Hepatic stellate cell (primary cell): Measurements from ENCODE around the gene CXorf58.
"Not testable (repeated sequence)": the region's sequence is repeated elsewhere in the genome, so short reads cannot be mapped to it uniquely, and the experiment has no call there.

Experiments
- DNase-seq: peaks from one replicate; pipeline ENCODE4 v3.0.0; 2011; ENCODE audit warnings: low spot score

The CXorf58 gene

GRCh38 chrX:23952984-23953907 lies 45.4 kb downstream of the CXorf58 start:
- no peak for DNase-seq

- no peak for DNase-seq
Observed at GRCh38 chrX:23953908-23954269, 46.1 kb downstream of the CXorf58 start.

DNA sequence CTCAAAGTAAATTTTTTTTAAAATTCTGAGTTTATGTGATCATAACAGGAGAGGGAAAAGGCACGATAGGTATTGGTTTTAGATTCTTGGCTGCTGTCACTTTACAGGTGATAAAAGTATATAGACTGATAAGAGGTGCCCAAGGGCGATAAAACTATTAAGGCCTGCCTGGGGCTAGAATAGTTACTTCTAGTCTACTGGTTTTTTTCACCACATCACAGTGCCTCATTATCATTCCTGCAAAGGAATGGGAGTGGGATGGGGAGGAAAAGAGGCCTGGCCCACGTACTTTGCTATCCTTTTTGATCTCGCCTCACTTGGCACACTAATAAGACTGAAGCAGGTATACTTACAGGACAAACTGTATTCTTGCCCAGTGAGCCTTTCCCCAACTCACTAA lies 46.6 kb downstream of the CXorf58 start:
- DNase-seq: no peak

DNA sequence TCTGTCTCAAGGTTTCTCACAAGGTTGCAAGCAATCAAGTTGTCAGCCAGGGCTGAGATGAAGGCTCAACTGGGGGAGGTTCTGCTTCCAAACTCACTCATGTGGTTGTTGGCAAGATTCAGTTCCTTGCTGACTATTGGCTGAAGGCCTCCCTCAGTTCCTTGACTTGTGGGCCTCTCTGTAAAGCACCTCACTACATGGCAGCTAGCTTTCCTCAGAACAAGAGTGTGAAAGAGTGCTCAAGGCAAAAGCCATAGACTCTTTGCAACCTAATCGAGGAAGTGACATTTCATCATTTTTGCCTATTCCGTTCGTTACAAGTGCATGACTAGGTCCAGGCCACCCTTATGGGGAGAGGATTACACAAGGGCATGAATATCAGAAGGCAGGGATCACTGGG lies 52.0 kb downstream of the CXorf58 start:
- DNase-seq: no peak

DNA sequence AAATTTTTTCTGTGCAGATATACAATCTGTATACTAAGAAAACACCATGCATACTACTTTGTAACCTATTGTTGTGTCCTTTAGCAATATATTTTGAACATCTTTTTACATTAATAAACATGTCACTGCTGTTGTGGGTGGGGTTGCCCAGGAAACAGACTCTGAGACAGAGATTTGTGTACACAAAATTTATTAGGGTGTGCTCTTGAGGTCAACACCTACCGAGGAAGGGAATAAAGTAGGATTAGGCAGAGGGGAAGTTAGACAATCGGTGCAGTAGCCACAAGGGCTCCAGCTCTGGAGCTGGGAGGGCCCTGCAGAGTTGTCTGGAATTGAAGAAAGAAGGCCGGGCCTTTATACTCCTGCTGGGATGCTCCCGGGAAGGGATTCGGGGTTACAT lies 56.4 kb downstream of the CXorf58 start:
- DNase-seq: no peak

DNA sequence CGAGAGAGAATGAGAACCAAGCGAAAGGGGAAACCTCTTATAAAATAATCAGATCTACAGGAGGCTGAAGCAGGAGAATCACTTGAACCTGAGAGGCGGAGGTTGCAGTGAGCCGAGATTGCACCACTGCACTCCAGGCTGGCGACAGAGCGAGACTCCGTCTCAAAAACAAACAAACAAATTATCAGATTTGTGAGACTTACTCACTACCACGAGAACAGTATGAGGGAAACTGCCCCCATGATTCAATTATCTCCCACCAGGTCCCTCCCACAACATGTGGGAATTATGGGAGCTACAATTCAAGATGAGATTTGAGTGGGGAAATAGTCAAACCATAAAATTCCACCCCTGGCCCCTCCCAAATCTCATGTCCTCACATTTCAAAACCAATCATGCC lies 57.8 kb downstream of the CXorf58 start:
- DNase-seq: not testable (repeated sequence)

- no peak for DNase-seq
Observed at GRCh38 chrX:23978491-23978890, 70.7 kb downstream of the CXorf58 start.

GRCh38 chrX:23980011-23980441 lies 72.2 kb downstream of the CXorf58 start:
- peak; percentile 21 for DNase-seq

- no peak for DNase-seq
Observed at GRCh38 chrX:23981222-23981621, 73.4 kb downstream of the CXorf58 start.

DNA sequence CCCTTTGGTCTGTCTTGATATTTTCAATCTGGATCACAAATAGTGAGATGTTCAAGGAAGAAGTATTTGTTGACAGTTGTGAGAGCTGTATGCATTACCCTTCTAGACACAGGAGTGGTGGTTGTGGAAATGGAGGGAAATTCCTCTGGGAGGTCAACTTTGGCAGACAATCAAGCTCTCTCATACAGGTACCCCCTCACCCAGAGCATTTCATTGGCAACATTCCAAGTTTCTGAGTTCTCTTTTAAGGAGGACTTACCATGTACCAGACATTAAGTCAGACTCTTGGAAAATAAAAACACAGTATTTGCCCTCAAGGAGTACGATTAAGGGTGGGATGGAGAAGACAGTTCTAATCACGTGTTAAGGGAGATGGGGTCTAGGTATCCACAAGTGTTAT lies 73.9 kb downstream of the CXorf58 start:
- DNase-seq: no peak

DNA sequence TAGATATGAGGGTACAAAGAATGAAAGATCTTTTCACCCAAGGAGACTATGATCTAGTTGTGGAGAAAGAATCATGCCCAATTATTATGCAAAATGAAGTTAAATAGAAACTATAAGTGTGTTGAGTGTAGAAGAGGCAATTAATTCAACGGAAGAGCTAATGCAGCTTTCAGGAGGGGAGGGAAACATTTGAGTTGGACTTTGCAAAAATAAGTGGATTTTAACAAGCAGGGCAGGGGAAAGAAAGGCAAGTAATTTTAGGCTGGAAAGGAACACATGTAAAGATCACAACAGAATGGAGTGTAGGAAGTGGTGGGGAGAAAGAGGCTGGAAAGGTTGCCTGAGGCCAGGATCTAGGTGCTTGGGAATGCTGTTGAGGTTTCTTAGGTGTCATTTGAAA lies 75.1 kb downstream of the CXorf58 start:
- DNase-seq: no peak
